Neural crest cell (in vitro differentiated cells): ENCODE data around the gene BMAL1. TPM values are rescaled to one million over a fixed set of nuclear protein-coding genes. Genes with fewer than 3 reads are reported as not detected.

Source experiments
- DNase-seq: peaks from one replicate; pipeline ENCODE4 v3.0.0; 2021; ENCODE audit warnings: low read depth, mixed read lengths, low spot score
- H3K27ac Mint-ChIP-seq: one replicate; pipeline ENCODE4 v1.8.0; 2021; ENCODE audit warnings: mild to moderate bottlenecking, mixed read lengths; ENCODE audit not compliant: unreplicated experiment
- H3K27me3 Mint-ChIP-seq: 2 replicates; pipeline ENCODE4 v1.8.0; 2021; ENCODE audit warnings: low read depth, mild to moderate bottlenecking, mixed read lengths
- H3K36me3 Mint-ChIP-seq: 2 replicates; pipeline ENCODE4 v1.8.0; 2021; ENCODE audit warnings: low read depth, mild to moderate bottlenecking, mixed read lengths
- H3K4me1 Mint-ChIP-seq: 2 replicates; pipeline ENCODE4 v1.8.0; 2021; ENCODE audit warnings: mixed read lengths
- H3K4me3 Mint-ChIP-seq: one replicate; pipeline ENCODE4 v1.8.0; 2021; ENCODE audit warnings: mild to moderate bottlenecking, mixed read lengths
- H3K9me3 Mint-ChIP-seq: 2 replicates; pipeline ENCODE4 v1.8.0; 2021; ENCODE audit warnings: mixed read lengths
- CTCF ChIP-seq: fragments of 200-600 bp; sonication (generic); conservative IDR thresholded peaks from 2 replicates; pipeline ENCODE4 v1.5.0; 2021; ENCODE audit warnings: antibody characterized with exemption, mild to moderate bottlenecking
- total RNA-seq: library from RNA; stranded (reverse); gene quantifications from 2 replicates; pipeline ENCODE4 v1.2.1, GENCODE V29; 2021

BMAL1 gene
- total RNA-seq, 1 donor from 2014 or later, result 5.1 TPM

GRCh38 chr11:13247606-13248296 lies 29.8 kb upstream of the BMAL1 start:
- no peaks in the 10 kb centered on the region for H3K4me1 Mint-ChIP-seq

GRCh38 chr11:13249177-13249576 lies 28.4 kb upstream of the BMAL1 start:
- Mint-ChIP-seq H3K27me3 (peaks cover 8% of the 10 kb centered on the region), H3K4me3 (no peak overlapping the region), H3K27ac (no peak overlapping the region), H3K36me3 (no peaks in the 10 kb centered on the region), H3K4me1 (no peaks in the 10 kb centered on the region), H3K9me3 (no peaks in the 10 kb centered on the region)
- TF ChIP-seq CTCF, result no peak
- DNase-seq, result no peak

More at GRCh38 chr11:13247606-13248296, 29.8 kb upstream of the BMAL1 start:
- DNase-seq, result no peak
- Mint-ChIP-seq H3K27me3 (peaks cover 8% of the 10 kb centered on the region), H3K9me3 (no peaks in the 10 kb centered on the region), H3K27ac (no peak overlapping the region), H3K36me3 (no peaks in the 10 kb centered on the region), H3K4me3 (no peak overlapping the region)
- TF ChIP-seq CTCF, result no peak

GRCh38 chr11:13249992-13250391 lies 27.6 kb upstream of the BMAL1 start:
- H3K4me3 Mint-ChIP-seq, result no peak overlapping the region
- DNase-seq, result no peak
- no peak for TF ChIP-seq CTCF
- H3K27ac Mint-ChIP-seq, result no peak overlapping the region
- H3K4me1 Mint-ChIP-seq, result no peaks in the 10 kb centered on the region
- H3K9me3 Mint-ChIP-seq, result no peaks in the 10 kb centered on the region
- H3K36me3 Mint-ChIP-seq, result no peaks in the 10 kb centered on the region
- peaks cover 7% of the 10 kb centered on the region for H3K27me3 Mint-ChIP-seq

- Mint-ChIP-seq H3K27ac (no peak overlapping the region), H3K36me3 (no peaks in the 10 kb centered on the region), H3K27me3 (no peaks in the 10 kb centered on the region), H3K9me3 (no peaks in the 10 kb centered on the region), H3K4me3 (no peak overlapping the region), H3K4me1 (no peaks in the 10 kb centered on the region)
- TF ChIP-seq CTCF, result no peak
- DNase-seq, result no peak
Observed at GRCh38 chr11:13251966-13252365, 25.6 kb upstream of the BMAL1 start.

GRCh38 chr11:13252438-13252837 lies 25.2 kb upstream of the BMAL1 start:
- TF ChIP-seq CTCF, result no peak
- no peaks in the 10 kb centered on the region for H3K36me3 Mint-ChIP-seq
- no peak overlapping the region for H3K4me3 Mint-ChIP-seq
- DNase-seq, result no peak
- no peaks in the 10 kb centered on the region for H3K27me3 Mint-ChIP-seq
- H3K27ac Mint-ChIP-seq, result no peak overlapping the region
- H3K9me3 Mint-ChIP-seq, result no peaks in the 10 kb centered on the region
- H3K4me1 Mint-ChIP-seq, result no peaks in the 10 kb centered on the region
